Endothelial cell of umbilical vein (primary cell): ENCODE measurements around the gene LRRC71. TPM values are rescaled to one million over a fixed set of nuclear protein-coding genes. Genes with fewer than 3 reads are reported as not detected.

ENCODE experiments used
- BruUV-seq: library from RNA; stranded (reverse); fragments of 400-500 nt; replicated peaks from 2 replicates; lab custom pipeline; 2021; lab: Mats Ljungman, UMichigan
- CTCF ChIA-PET: fragments of 300-600, 350-600 bp; sonication (Branson Sonifier 250); formaldehyde crosslinking; loops from one replicate; lab custom pipeline; 2021; ENCODE audit warnings: antibody characterized with exemption, inconsistent platforms; lab: Charles Lee
- POLR2A ChIA-PET: fragments of 300-600, 350-600 bp; sonication (Branson Sonifier 250); formaldehyde crosslinking; loops from one replicate; lab custom pipeline; 2021; ENCODE audit warnings: antibody characterized with exemption, inconsistent platforms; lab: Charles Lee
- DNase-seq: peaks from one replicate; pipeline ENCODE4 v3.0.0-alpha.2; 2011; ENCODE audit warnings: low read depth, low spot score
- FAIRE-seq: peaks from 2 replicates; lab custom pipeline; 2011; peaks lifted over from hg19 to GRCh38; lab: Jason Lieb, UNC
- H2AFZ ChIP-seq: 2 replicates; pipeline ENCODE4 v1.6.0; 2012; ENCODE audit warnings: low read depth, low read length, control low read depth, inconsistent platforms
- H3K27ac ChIP-seq: 2 replicates; pipeline ENCODE4 v1.5.1; 2011; ENCODE audit warnings: low read depth, mild to moderate bottlenecking, control low read depth, low read length, moderate library complexity; ENCODE audit not compliant: insufficient read depth
- H3K27me3 ChIP-seq, 2 experiments: 2 replicates each; pipeline versions ENCODE4 v1.6.0 to v1.6.1; 2011; ENCODE audit warnings: low read length in 2 of 2, mixed read lengths in 1 of 2; ENCODE audit not compliant: control insufficient read depth in 2 of 2, insufficient read depth in 2 of 2
- H3K36me3 ChIP-seq, 2 experiments: 2 replicates in 1 of 2; 3 replicates in 1 of 2; pipeline ENCODE4 v1.5.1; 2011; ENCODE audit warnings: low read length in 2 of 2, mild to moderate bottlenecking in 1 of 2, moderate library complexity in 1 of 2; ENCODE audit not compliant: control insufficient read depth in 2 of 2, insufficient read depth in 2 of 2; ENCODE audit errors: extremely low read depth in 1 of 2
- H3K4me1 ChIP-seq: 3 replicates; pipeline ENCODE4 v1.5.1; 2011; ENCODE audit warnings: mild to moderate bottlenecking, low read length; ENCODE audit not compliant: control insufficient read depth, insufficient read depth; ENCODE audit errors: extremely low read depth
- H3K4me2 ChIP-seq: 2 replicates; pipeline ENCODE4 v1.6.1; 2011; ENCODE audit warnings: low read length, control low read depth, mixed read lengths; ENCODE audit not compliant: insufficient read depth
- H3K4me3 ChIP-seq, 3 experiments: fragments of 200-600 bp in 1 of 3; sonication (generic), shearing (Covaris generic) in 1 of 3; replicated peaks in 1 of 3; 2 replicates each; pipeline ENCODE4 v1.5.1; 2011 to 2016; ENCODE audit warnings: control low read depth in 3 of 3, low read length in 3 of 3, mild to moderate bottlenecking in 2 of 3, inconsistent platforms in 1 of 3, low read depth in 1 of 3, moderate library complexity in 1 of 3; ENCODE audit not compliant: insufficient read depth in 1 of 3
- H3K79me2 ChIP-seq: 2 replicates; pipeline ENCODE4 v1.6.0; 2012; ENCODE audit warnings: low read length, inconsistent platforms; ENCODE audit not compliant: control insufficient read depth, insufficient read depth
- H3K9ac ChIP-seq: replicated peaks from 2 replicates; pipeline ENCODE3; 2011; ENCODE audit warnings: low read length, control low read depth; ENCODE audit not compliant: insufficient read depth; ENCODE audit errors: extremely low read depth
- H3K9me1 ChIP-seq: replicated peaks from 3 replicates; pipeline ENCODE4 v1.6.0; 2011; ENCODE audit warnings: mild to moderate bottlenecking, low read length; ENCODE audit not compliant: control insufficient read depth, insufficient read depth; ENCODE audit errors: extremely low read depth
- H3K9me3 ChIP-seq: replicated peaks from 2 replicates; pipeline ENCODE4 v1.5.1; 2012; ENCODE audit warnings: low read length, inconsistent platforms; ENCODE audit not compliant: control insufficient read depth, insufficient read depth
- H4K20me1 ChIP-seq: replicated peaks from 2 replicates; pipeline ENCODE3; 2011; ENCODE audit warnings: mild to moderate bottlenecking, low read length; ENCODE audit not compliant: control insufficient read depth, insufficient read depth; ENCODE audit errors: extremely low read depth
- EZH2 ChIP-seq: IDR thresholded peaks from 2 replicates; pipeline ENCODE4 v1.6.1; 2012; ENCODE audit warnings: borderline replicate concordance, low read depth, mild to moderate bottlenecking, moderate library complexity, low read length, inconsistent platforms; ENCODE audit not compliant: severe bottlenecking
- FOS ChIP-seq: IDR thresholded peaks from 2 replicates; pipeline ENCODE4 v1.6.1; 2011; ENCODE audit warnings: mild to moderate bottlenecking, low read length, moderate library complexity, borderline replicate concordance; ENCODE audit not compliant: insufficient read depth
- GATA2 ChIP-seq: IDR thresholded peaks from 2 replicates; pipeline ENCODE4 v1.7.0; 2011; ENCODE audit warnings: low read depth, mild to moderate bottlenecking, moderate library complexity, mixed read lengths, low read length; ENCODE audit not compliant: insufficient read length, insufficient read depth
- JUN ChIP-seq: IDR thresholded peaks from 2 replicates; pipeline ENCODE4 v1.6.1; 2011; ENCODE audit warnings: borderline replicate concordance, low read depth; ENCODE audit not compliant: insufficient read length, insufficient read depth
- MYC ChIP-seq: IDR thresholded peaks from one replicate; pipeline ENCODE4 v1.6.1; 2011; ENCODE audit warnings: mild to moderate bottlenecking, low read depth, low read length
- POLR2A ChIP-seq: IDR thresholded peaks from 2 replicates; pipeline ENCODE4 v1.6.1; 2012; ENCODE audit warnings: low read depth, mild to moderate bottlenecking, control low read depth, low read length
- POLR2AphosphoS5 ChIP-seq: IDR thresholded peaks from 2 replicates; pipeline ENCODE4 v1.6.1; 2012; ENCODE audit warnings: low read depth, mild to moderate bottlenecking, control low read depth, low read length, moderate library complexity; ENCODE audit not compliant: insufficient read depth
- dilution Hi-C: fragments of 300-500 bp; cut with MboI; formaldehyde crosslinking; loops from one replicate; pipeline ENCODE4 v1.15.0; 2019; ENCODE audit warnings: low sequenced_read_pairs; ENCODE audit not compliant: extremely low pct_ligation_motif_present
- intact Hi-C: fragments of 100-400 bp; cut with micrococcal nuclease; formaldehyde crosslinking; loops from one replicate; pipeline ENCODE4 v1.10.0; 2022
- polyA plus RNA-seq, 4 experiments: library from polyadenylated mRNA; depleted of rRNA in 3 of 4; stranded (reverse) in 3 of 4; unstranded in 1 of 4; fragments of >200 nt; gene quantifications; 2 replicates each; pipeline versions ENCODE4 v1.2.1 to v1.2.3, GENCODE V29; 2011 to 2012; ENCODE audit warnings: missing spikeins in 1 of 4
- total RNA-seq: library from RNA; stranded (reverse); gene quantifications from 2 replicates; pipeline ENCODE4 v1.2.3, GENCODE V29; 2021
- TF ChIP-seq, protein P1 (sequence below): IDR thresholded peaks from 2 replicates; pipeline ENCODE4 v1.6.1; 2011; ENCODE audit not compliant: insufficient read depth, insufficient read length
- TF ChIP-seq, protein P2 (sequence below), 2 donors: IDR thresholded peaks; 1 replicate in 1 of 2; 2 replicates in 1 of 2; pipeline ENCODE4 v1.5.1; 2011; ENCODE audit warnings: low read length in 2 of 2, mild to moderate bottlenecking in 2 of 2, moderate library complexity in 2 of 2, control low read depth in 1 of 2, inconsistent platforms in 1 of 2, low read depth in 1 of 2; ENCODE audit not compliant: insufficient read depth in 1 of 2; ENCODE audit errors: extremely low read depth in 1 of 2

The LRRC71 gene
- total and polyA plus RNA-seq, 2 donors (not counting 3 experiments of a cell fraction or from before 2014, with no cell fraction given), result 0.35 to 0.66 TPM

DNA sequence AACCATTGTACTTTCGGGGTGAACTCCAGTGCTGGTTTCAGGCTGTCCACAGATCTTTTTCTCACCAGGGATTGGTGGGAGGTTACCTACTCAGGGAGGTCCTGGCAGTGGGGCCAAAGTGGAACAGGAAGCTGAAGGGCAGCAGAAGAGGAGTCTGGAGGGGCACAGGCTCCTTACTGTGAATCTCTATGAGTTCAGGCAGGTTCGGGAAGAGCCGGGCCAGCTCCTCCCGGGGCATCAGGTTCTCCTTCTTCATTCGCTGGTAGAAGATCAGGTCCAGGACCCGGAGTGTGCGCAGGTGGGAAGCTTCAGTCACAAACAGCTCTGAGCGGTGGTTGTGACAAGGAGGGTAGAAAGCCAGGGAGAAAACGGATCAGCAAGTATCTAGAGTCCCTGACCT is 26.7 kb downstream of the LRRC71 start:
- Histone ChIP-seq H3K9me1 (no peaks in the 10 kb centered on the region), H3K4me3 (no peak overlapping the region), H3K27me3 (no peaks in the 10 kb centered on the region), H4K20me1 (no peaks in the 10 kb centered on the region), H3K9me3 (no peaks in the 10 kb centered on the region), H3K4me2 (no peak overlapping the region), H3K4me1 (no peaks in the 10 kb centered on the region), H3K27ac (no peak overlapping the region), H3K36me3 (peaks cover 13 to 48% of the 10 kb centered on the region in 2 experiments), H2AFZ (no peak overlapping the region), H3K9ac (no peak overlapping the region), H3K79me2 (no peaks in the 10 kb centered on the region)
- intact Hi-C loops, result no loop called here
- ChIA-PET CTCF (interaction anchor here (1.3 to 3.4 kb wide), 2 partner anchors 9 to 127 kb away, joined by 4 to 22 read pairs; no protein-coding TSS in a partner anchor), POLR2A (no interaction called here)
- dilution Hi-C loops, result no loop called here
- TF ChIP-seq MYC, result no peak
- TF ChIP-seq, protein P1, sequence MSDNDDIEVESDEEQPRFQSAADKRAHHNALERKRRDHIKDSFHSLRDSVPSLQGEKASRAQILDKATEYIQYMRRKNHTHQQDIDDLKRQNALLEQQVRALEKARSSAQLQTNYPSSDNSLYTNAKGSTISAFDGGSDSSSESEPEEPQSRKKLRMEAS, result no peak
- no peak for TF ChIP-seq POLR2AphosphoS5
- no peak for TF ChIP-seq FOS
- TF ChIP-seq POLR2A, result no peak
- TF ChIP-seq, protein P2, sequence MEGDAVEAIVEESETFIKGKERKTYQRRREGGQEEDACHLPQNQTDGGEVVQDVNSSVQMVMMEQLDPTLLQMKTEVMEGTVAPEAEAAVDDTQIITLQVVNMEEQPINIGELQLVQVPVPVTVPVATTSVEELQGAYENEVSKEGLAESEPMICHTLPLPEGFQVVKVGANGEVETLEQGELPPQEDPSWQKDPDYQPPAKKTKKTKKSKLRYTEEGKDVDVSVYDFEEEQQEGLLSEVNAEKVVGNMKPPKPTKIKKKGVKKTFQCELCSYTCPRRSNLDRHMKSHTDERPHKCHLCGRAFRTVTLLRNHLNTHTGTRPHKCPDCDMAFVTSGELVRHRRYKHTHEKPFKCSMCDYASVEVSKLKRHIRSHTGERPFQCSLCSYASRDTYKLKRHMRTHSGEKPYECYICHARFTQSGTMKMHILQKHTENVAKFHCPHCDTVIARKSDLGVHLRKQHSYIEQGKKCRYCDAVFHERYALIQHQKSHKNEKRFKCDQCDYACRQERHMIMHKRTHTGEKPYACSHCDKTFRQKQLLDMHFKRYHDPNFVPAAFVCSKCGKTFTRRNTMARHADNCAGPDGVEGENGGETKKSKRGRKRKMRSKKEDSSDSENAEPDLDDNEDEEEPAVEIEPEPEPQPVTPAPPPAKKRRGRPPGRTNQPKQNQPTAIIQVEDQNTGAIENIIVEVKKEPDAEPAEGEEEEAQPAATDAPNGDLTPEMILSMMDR (IDR thresholded peaks at IDR 0.05; ENCODE audit: extremely low read depth in 1 of 2, insufficient read depth in 1 of 2, low read depth in 1 of 2, low read length in 2 of 2), result no peak
- no peak for TF ChIP-seq EZH2
- TF ChIP-seq JUN, result no peak
- no peak for TF ChIP-seq GATA2
- DNase-seq (no peak), FAIRE-seq (no peak)
- BruUV-seq, result no TSS peak
